KBM-7 (cell line): Measurements from ENCODE around the gene GAMT.
"Not testable (repeated sequence)": the region's sequence is repeated elsewhere in the genome, so short reads cannot be mapped to it uniquely, and the experiment has no call there.

ENCODE experiments used
- DNase-seq: peaks from one replicate; pipeline ENCODE4 v3.0.0-alpha.2; 2015
- in situ Hi-C: fragments of 300-500 bp; cut with MboI; formaldehyde crosslinking; loops from 2 replicates; pipeline ENCODE4 v1.14.3; 2020; ENCODE audit warnings: low sequenced_read_pairs, low pct_unique_long_range_greater_than_20kb, mixed read lengths

Gene GAMT

DNA sequence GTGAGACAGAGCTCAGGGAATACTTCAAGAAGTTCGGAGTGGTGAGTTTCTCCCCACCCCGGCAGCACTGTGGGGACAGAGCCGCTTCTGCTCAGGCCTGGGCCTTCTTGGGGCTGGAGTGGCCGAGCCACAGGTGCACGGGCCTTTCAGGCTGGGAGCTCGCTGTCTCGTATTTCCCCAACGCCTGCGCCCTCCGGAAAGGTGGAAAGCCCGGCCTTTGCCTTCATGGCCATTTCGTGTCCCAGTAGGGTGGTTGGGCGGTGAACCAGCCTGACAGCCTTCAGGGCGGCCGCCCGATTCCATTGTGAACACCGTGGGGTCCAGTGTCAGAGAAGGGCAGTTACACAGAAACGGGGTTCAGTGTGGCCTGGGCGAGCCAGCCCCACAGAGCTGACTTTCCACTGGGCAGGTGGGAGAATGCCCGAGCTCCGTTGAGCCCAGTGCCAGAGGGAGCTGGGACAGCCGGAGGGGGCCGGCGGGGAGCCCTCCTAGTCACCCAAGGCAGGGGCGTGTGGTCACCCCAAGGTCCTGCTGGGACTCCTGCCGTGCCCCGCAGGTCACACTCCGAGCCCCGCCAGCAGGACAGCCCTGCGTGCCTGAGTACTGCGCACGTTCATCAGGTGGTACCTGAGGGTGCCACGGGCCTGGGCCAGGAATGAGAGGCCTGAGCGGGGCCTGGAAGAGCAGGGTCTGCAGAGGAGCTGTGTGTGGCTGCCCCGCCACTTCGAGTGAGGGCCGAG lies 20.0 kb upstream of the GAMT start:
- in situ Hi-C loops, result no loop called here
- no peak for DNase-seq

DNA sequence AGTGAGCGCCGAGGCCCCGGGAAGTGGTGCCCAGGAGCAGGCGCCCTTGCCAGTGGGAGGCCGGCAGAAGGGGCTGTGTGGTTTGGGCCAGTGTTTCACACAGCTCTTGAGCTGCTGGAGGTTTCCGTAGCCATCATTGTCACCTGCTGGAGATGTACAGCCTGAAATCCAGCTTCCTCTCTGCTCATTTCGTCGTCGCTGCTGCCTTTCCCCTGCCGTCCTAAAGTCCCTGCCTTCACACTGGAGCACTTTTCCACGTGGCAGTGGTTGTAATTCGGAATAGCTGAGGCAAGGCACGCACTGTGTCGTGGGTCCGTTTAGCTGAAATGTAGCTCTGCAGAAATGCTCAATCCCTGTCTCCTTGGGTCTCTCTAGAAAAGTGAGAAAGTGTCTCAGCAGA lies 19.2 kb upstream of the GAMT start:
- no peak for DNase-seq
- in situ Hi-C loops, result no loop called here

DNA sequence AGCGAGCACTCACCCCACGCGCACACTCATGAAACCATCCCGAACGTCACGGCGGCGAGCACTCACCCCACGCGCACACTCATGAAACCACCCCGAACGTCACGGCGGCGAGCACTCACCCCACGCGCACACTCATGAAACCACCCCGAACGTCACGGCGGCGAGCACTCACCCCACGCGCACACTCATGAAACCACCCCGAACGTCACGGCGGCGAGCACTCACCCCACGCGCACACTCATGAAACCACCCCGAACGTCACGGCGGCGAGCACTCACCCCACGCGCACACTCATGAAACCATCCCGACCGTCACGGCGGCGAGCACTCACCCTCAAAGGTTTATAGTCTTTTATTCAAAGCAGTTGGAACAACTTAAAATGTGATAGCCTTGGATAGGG lies 18.7 kb upstream of the GAMT start:
- DNase-seq, in situ Hi-C loops: not testable (repeated sequence)

DNA sequence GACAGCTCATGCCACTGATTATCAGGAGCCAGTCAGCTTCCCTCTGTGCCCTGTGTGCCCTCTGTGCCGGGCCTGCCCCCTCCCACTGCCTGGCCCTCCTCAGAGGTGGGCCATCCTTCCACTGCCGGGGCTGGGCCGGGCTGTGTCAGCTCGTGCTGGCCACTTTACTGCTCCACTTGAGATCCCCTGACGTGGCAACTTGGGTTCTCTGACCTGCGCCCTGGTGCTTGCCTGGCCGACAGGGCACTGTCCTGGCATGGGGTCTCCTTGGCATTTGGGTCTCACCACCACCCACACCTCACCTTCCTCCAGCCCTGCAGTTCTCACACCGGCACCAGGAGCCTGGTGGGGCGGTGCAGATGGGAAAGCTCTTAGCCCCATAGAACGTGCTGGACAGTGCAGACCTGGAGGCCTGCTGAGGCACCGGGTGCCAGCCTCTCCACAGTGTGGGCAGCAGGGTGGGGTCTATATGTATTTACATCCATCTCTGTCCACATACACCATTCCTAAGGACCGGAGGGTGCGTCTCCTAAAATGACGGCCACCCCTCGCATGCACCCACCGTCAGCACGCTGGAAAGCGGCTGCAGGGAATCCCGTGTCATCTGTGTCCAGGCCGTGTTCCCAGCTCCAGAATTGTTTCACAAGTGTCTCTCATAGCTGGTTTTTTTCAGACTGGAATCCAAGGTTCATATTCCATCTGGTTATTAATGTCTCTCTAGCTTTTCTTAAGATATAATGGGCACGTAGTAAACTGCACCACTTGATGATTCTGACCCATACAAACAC lies 17.8 kb upstream of the GAMT start:
- no peak for DNase-seq
- in situ Hi-C loops, result no loop called here

DNA sequence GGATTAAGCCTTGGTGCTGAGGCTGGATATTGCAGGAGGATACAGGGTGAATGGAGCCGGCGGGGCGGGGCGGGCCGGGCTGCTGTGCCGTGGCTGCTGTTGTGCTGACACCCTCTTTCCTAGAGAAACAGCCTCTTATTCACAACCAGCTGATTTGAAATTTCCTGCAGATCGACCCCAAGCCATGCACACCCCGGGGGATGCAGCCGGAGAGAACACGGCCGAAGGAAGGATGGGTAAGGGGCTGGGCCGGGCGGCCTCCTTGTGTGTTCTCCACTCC lies 17.1 kb upstream of the GAMT start:
- no peak for DNase-seq
- in situ Hi-C loops, result no loop called here

DNA sequence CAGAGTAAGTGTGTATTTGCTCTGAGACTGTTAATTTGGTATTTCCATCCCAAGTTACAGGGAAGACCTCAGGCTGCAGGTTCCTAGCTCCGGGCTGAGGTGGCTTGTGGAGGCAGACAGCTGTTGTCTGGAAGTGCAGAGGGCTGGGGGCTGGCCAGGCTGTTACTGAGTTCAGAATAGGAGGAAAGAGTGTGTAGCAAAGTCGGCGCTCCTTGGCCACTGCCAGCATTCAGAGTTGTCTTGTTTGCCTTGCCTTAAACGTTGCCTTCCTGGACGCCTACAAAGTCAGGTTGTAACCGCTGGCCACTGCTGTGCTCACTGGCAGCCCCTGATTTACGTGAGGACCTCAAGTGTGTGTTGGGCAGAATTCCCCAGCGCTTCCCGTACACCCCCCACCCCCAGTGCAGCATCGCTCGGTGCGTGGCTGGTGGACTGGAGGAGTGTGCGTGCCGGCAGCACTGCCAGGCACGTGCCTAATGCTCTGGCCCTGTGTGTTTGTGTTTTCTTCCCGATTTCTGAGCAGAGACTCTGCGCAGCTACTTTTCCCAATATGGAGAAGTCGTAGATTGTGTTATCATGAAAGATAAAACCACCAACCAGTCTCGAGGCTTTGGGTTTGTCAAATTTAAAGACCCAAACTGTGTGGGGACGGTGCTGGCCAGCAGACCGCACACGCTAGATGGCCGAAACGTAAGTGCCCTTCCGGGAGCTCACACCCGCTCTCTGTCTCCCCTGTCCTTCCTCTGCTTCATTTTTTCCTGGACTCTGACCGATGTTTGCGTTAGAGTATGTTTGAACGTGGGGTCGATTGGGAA lies 16.5 kb upstream of the GAMT start:
- DNase-seq, result no peak
- in situ Hi-C loops, result no loop called here

DNA sequence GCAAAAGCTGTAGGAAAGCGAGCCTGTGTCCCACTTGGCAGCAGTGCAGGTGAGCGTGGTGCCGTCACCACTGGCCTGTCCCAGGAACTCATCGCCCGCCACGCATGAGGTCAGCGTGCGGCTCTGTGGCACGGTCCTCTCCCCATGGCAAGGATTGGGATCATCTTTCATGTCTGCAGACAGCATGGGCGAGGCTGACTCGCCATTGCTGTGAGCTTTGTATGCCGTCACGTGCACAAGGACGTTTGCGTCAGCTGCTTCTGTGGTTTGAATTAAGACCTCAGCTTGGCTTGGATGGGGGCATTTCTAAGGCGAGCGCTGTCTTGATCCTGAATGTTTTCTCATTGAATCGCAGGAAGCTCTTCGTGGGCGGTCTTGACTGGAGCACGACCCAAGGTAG lies 15.8 kb upstream of the GAMT start:
- no peak for DNase-seq

DNA sequence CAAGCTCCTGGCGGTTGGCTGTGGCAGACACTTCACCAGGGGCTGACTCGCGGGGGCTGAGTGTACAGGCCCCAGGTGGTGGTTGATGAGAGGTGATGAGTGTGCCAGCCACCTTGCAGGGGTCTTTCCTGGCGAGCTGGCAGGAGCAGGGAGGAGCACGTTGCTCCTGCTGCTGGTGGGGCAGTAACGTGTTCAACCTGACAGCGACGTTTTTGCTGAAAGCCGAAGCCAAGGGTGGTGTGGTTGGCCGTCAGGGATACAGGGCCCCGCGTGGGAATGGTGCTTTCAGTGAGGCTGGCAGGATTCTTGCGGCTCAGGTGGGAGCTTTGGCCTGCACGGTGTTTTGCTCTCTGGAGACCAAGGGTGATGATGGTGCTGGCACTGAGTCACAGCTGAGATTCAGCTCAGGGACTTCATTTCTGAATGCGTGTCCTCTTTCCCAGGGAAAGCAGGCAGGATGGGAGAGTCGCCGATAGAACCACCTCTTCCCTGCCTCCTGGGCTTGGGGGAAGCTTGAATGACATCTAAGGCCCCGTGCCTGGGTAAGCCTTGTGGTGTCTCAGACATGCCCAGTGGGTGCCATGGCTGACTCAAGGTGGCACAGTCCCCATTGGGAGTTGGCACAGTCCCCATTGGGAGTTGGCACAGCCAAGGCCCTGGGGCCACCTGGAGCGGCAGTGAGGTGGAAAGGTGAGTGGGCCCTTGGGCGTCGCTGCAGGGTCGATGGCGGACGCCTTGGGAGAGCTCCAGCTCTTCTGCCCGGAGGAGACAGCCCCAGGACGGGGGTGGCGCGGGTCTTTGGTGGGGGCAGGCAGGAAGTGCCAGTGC lies 14.9 kb upstream of the GAMT start:
- no peak for DNase-seq
- in situ Hi-C loops, result no loop called here

More for the DNA sequence above, 15.8 kb upstream of the GAMT start:
- in situ Hi-C loops, result no loop called here

DNA sequence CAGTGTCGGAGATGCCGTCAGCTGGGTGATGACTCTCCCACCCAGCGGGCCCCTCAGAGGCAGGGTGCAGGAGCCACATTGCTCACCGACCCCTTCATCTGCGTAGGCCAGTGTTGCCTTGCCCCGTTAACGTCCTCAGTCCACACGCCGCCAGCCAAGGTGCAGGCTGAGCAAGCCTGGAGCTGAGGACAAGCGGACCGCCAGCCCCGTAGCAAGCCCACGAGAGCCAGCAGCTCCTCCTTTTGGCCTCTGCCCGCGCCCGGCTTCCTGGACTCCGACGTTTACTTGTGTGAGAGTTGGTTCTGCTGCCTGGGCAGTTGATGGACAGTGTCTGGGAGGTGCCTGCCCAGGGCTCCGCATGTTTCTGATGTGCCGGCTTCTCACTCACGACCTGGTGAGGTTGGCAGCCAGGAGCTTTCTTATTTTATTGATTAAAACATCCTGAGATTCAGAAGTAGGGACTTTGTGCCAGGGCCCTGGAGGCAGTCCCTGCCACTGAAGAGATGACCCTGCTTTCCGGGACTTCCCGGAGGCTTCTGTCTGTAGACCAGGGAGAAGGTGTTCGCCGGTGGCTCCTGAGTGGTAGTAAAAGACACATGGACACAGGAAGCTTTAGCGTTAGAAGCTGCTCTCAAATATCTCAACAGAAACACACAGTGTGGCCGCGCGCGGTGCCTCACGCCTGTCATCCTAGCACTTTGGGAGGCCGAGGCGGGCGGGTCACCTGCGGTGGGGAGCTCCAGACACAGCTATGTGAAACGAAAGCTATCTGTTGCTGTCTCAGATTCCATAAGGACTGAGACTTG lies 11.9 kb upstream of the GAMT start:
- no peak for DNase-seq
- in situ Hi-C loops, result no loop called here

DNA sequence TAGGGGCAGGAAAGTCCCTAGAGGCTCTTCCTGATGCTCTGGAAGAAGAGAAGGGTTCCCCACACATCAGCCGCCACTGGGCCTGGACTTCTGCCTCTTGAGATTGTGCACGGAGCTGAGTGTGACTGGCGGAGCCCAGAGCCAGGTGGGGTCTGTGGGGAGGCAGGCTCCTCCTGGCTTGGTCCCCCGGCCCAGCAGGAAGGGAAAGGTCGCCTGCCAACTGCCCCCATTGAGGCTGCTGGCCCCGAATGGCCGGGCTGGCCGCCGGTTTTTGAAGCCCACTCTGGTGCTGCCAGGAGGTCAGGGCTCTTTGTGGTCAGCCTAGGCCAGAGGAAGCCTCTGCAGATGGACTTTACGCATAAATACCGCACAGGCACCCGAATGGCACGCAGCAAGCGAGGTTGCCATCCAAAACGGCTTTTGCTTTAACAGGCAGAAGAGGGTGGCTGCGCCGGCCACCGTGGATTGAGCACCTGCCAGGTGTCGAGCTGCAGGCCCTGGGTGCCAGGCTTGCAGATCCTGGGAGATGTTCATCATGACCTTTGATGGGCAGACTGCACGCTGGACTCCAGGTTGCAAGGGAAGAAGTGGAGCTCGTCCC lies 11.1 kb upstream of the GAMT start:
- in situ Hi-C loops, result no loop called here
- DNase-seq, result no peak

DNA sequence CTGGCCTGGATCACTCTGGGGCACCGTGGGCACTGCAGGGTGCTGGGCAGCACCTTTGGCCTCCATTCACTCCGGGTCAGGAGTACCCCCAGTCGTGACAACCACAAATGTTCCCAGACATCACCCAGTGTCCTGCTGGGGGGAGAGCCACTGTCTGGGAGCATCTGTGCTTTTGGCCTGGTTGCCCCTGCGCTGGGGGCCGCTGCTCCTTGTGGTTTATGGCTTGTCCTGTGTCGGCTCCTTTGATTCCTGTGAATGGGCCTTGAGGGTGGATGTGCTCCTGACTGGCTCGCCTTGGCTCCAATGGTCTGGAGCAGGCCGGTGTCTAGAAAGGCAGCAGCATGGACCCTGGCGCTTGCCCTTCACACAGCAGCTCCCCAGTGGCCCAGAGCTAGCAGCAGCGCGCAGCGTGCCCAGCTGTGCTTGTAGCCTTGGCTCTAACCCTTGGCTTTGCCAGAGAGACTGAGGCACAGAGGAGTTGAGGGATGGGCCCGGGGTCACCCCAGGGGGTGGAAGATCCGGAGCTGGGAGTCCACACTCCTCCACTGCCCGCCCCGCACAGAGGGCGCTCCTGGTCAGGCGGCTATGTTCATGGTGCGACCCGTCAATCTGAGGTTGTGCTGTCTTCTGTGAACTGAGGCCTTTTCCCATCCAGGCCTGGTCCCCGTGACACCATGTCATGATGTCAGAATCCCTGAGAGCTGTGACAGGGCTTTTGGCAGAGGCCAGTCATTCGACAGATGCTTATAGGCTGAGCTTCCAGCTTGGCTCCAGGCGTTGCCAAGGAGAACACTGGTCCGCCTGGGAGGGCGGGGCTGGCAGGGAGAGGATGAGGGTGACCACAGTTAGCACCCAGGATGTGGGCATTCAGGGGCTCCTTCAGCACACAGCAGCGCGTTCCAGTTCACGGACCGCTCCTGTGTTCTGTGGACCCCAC lies 10.2 kb upstream of the GAMT start:
- no peak for DNase-seq
- in situ Hi-C loops, result no loop called here

DNA sequence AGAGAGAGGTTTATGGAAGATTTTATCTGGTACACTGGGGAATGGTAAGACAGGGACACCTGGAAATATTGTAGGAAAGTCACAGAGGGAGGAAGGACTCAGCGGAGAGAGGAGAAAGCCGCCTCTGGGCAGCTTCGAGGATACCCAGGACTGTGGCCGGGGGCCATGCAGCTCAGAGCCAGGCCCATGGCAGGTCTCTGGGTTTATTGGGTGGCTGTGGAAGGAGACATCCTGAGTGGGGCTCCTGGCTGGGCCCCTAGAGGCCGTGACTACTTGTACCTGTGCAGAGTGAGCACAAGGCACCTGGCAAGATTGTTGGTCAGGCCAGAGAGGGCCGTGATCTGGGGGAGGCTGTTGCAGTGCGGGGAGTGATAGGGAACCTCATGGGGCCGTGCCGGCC lies 9.4 kb upstream of the GAMT start:
- no peak for DNase-seq
- in situ Hi-C loops, result no loop called here

DNA sequence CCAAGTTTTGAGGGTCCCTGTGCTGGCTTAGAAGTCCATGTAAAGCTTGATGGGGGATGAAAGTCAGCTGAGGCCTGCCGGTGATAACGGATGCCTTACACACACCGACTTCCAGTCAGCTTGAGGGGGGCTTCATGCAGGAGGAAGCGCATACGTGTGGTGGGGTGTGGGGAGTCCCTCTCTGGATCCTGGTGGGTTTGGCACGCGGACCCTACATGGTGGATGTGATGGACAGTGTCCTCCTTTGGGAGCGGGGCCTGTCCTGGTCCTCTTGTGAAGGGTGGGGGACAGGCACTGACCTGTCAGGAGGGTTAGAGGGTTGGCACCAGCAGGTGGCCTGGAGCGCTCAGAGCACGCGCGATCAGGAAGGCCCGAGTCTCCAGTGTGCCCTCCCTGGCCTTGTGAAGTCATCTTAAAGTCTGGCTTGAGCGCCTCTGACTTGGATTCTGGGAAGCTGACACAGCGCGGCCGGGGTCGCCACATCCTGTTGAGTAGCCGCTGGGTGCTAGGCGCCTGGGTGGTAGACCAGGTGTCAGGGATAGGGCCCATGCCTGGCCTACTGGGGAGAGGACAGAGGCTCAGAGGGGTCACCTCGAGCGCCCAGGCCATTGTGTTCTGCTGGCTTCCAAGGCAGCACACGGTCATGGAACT lies 8.9 kb upstream of the GAMT start:
- no peak for DNase-seq
- in situ Hi-C loops, result no loop called here

DNA sequence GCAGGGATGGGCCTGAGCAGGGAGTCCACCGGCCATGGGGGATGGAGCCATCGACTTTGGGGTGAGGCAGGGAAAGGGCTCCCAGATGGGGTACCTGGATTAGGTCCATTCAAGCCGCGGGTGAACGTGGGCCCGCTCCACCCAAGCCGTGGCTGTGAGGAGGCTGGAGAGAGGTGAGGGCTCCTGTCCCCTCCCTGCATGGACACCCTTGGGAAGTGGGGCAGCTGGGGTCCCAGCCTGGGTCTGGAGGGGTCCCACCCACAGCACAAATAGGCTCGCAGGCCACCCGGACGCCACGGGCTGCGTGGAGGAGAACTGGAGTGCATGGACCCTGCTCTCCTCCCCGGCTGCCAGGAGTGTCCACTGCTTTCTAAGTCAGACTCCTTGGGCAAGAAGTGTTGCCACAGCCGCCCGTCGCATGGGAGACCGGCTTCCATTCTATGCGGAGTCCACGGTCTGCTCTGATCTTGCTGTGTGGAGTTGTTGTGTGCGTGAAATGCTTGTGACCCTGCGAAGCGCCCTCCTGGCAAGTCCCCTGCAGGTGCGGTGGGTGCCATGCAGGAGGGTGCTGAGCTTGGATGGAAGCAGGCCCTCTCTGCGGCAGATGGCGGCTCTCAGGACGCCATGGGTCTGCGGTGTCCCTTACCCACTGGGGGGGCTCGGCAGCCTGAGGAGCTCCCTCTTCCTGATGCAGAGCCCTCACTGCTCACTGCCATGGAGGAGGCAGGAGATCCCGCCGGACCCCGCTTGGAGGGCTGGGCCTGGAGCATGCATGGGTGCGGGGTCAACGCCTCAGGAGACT lies 8.1 kb upstream of the GAMT start:
- in situ Hi-C loops, result no loop called here
- no peak for DNase-seq

DNA sequence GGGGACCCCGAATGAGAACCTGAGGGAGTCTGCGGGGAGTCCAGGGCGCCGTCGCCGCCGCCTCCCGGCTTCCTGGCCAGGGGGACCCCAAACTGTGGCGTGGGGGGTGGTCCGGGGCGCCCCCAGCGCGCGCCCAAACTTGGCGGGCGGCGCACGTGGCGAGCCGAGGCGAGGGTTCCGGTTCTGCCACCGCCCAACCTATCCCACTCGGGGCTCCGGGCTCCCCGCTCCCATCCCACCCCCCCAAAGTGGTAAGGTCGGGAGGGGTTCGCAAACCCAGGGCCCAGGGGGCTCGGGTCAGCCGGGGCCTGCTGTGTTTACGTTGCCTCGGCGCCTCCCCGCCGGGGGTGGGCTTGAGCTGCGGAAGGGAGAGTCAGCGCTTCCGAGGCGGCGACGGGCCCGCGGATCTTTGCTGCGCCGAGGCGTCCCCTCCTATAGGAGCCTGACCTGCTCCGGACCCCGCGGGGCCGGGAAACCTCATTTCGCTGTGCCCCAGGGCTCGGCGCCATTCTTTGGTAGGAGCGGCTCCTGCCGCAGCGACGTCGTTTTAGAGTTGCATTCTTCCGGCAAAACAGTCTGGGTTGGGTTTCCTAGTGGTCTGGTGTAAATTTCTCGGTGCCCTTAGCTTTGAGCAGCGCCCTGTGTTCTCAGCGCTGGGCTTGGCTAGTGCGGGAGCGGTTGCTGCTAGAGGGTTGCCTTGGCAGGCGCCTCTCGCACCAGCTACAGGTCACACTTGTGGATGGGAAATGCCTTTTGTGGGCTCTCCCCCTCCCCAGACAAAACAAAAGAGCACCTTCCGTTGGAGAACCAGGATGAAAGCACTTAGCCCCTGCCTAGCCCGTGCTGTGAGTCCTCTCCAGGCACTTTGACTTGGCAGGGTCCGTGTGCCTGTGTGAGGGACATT lies 7.2 kb upstream of the GAMT start:
- DNase-seq, result peak; percentile 32

More for the DNA sequence above, 7.2 kb upstream of the GAMT start:
- in situ Hi-C loops, result no loop called here
